Measurements from ENCODE around the gene PURB. TPM values are rescaled to one million over a fixed set of nuclear protein-coding genes. Genes with fewer than 3 reads are reported as not detected.
A peak's percentile ranks its signal among the peaks of the same experiment; 100 is the strongest.

The PURB gene
- total RNA-seq, 1 donor from 2014 or later: 11.4 TPM

DNA sequence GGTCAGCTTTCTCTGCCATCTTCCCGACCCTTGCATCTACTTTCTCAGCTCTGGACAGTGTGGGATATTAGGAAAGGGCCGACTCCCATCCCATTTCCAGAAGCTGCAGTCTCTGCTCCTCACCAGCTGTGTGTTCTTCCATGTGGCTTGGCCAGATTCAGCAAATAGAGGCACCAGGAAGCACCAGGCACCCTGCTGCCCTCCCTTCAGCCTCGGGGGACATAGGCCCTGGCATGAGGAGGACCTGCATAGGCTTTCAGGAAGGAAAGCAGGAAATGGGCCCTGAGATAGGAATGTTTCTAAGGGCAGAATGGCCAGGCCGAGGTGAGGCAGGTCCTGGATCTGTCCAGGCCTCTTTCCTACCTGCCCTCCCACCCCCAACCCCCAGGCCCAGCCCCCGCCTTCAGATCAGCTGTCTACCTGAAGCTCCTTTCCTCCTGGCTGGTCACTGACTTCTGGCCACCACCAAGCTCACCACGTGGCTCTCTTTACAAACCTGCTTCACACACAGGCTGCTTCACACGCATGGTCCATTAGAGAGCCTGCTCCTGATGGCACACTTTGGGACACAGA, 27.5 kb upstream of the PURB start:
- Mint-ChIP-seq H3K27ac (ENCODE audit: unreplicated experiment) (no peak overlapping the region), H3K9me3 (ENCODE audit: unreplicated experiment) (no peaks in the 10 kb centered on the region), H3K36me3 (ENCODE audit: unreplicated experiment) (no peaks in the 10 kb centered on the region), H3K4me1 (ENCODE audit: low read depth, unreplicated experiment) (peaks cover 4% of the 10 kb centered on the region), H3K4me3 (ENCODE audit: unreplicated experiment) (no peak overlapping the region), H3K27me3 (ENCODE audit: unreplicated experiment) (no peaks in the 10 kb centered on the region)
- no peak for DNase-seq
- TF ChIP-seq, protein P1, sequence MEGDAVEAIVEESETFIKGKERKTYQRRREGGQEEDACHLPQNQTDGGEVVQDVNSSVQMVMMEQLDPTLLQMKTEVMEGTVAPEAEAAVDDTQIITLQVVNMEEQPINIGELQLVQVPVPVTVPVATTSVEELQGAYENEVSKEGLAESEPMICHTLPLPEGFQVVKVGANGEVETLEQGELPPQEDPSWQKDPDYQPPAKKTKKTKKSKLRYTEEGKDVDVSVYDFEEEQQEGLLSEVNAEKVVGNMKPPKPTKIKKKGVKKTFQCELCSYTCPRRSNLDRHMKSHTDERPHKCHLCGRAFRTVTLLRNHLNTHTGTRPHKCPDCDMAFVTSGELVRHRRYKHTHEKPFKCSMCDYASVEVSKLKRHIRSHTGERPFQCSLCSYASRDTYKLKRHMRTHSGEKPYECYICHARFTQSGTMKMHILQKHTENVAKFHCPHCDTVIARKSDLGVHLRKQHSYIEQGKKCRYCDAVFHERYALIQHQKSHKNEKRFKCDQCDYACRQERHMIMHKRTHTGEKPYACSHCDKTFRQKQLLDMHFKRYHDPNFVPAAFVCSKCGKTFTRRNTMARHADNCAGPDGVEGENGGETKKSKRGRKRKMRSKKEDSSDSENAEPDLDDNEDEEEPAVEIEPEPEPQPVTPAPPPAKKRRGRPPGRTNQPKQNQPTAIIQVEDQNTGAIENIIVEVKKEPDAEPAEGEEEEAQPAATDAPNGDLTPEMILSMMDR (IDR thresholded peaks at IDR 0.05; ENCODE audit: partially characterized antibody, unreplicated experiment): no peak

GRCh38 chr7:44911911-44912310, 26.6 kb upstream of the PURB start:
- Mint-ChIP-seq H3K36me3 (ENCODE audit: unreplicated experiment) (no peaks in the 10 kb centered on the region), H3K27me3 (ENCODE audit: unreplicated experiment) (peaks cover 4% of the 10 kb centered on the region), H3K4me3 (ENCODE audit: unreplicated experiment) (no peak overlapping the region), H3K9me3 (ENCODE audit: unreplicated experiment) (no peaks in the 10 kb centered on the region), H3K4me1 (ENCODE audit: low read depth, unreplicated experiment) (peaks cover 4% of the 10 kb centered on the region), H3K27ac (ENCODE audit: unreplicated experiment) (no peak overlapping the region)
- DNase-seq: no peak
- TF ChIP-seq, protein P1 (IDR thresholded peaks at IDR 0.05; ENCODE audit: partially characterized antibody, unreplicated experiment): no peak

DNA sequence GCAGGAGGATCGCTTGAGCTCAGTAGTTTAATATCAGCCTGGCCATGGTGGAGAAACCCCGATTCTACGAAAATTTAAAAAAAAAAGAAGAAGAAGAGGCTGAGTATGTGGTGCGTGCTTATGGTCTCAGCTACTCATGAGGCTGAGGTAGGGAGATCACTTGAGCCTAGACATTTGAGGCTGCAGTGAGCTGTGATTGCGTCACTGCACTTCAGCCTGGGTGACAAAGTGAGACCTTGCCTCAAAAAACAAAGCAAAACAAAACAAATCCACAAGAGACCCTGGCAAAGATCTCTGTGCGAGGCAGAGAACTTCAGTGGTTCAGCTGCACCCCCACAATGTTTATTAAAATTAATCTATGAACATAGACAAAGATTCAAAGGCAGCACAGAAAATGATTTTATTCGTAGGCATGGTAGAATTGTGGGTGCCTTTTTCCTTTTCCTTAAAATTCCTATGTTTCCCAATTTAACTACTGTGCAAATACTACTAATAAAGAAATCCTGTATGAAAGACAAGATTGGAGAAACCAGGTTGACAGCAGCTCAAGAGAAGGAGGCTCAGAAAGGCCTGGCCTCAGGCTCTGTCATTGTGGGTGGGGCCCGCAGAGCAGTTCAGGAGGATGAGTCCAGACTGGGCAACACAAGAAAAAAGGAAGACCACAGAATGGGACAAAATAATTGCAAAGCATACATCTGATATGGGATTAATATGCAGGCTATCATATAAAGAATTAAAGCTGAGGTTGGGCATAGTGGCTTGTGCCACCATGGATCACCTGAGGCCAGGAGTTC, 24.5 kb upstream of the PURB start:
- Mint-ChIP-seq H3K27me3 (ENCODE audit: unreplicated experiment) (peaks cover 4% of the 10 kb centered on the region), H3K27ac (ENCODE audit: unreplicated experiment) (no peak overlapping the region), H3K4me3 (ENCODE audit: unreplicated experiment) (no peak overlapping the region), H3K9me3 (ENCODE audit: unreplicated experiment) (no peaks in the 10 kb centered on the region), H3K4me1 (ENCODE audit: low read depth, unreplicated experiment) (peaks cover 11% of the 10 kb centered on the region), H3K36me3 (ENCODE audit: unreplicated experiment) (no peaks in the 10 kb centered on the region)
- no peak for DNase-seq
- TF ChIP-seq, protein P1 (IDR thresholded peaks at IDR 0.05; ENCODE audit: partially characterized antibody, unreplicated experiment): no peak

DNA sequence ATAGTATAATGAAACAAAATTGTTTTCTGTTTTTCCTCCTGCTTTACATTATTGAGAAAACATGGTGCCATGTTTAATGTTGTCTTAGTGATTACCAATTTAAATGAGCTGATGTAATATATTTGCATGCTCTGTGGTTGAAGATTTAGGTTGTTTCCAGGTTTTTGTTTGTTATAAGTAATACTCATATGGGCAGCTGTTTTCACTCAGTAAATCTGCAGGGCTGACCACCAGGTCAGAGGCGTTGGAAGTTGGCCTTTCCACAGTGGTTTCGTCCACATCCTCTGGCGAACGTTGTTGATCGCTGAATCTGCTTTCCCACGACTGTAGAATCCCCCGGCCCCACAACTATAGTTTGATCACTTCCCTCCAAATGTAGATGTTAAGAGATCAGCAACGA, 21.6 kb upstream of the PURB start:
- Mint-ChIP-seq H3K4me3 (ENCODE audit: unreplicated experiment) (no peak overlapping the region), H3K27ac (ENCODE audit: unreplicated experiment) (no peak overlapping the region), H3K4me1 (ENCODE audit: low read depth, unreplicated experiment) (peaks cover 7% of the 10 kb centered on the region), H3K9me3 (ENCODE audit: unreplicated experiment) (no peaks in the 10 kb centered on the region), H3K27me3 (ENCODE audit: unreplicated experiment) (peaks cover 7% of the 10 kb centered on the region), H3K36me3 (ENCODE audit: unreplicated experiment) (no peaks in the 10 kb centered on the region)
- TF ChIP-seq, protein P1 (IDR thresholded peaks at IDR 0.05; ENCODE audit: partially characterized antibody, unreplicated experiment): no peak
- DNase-seq: no peak

DNA sequence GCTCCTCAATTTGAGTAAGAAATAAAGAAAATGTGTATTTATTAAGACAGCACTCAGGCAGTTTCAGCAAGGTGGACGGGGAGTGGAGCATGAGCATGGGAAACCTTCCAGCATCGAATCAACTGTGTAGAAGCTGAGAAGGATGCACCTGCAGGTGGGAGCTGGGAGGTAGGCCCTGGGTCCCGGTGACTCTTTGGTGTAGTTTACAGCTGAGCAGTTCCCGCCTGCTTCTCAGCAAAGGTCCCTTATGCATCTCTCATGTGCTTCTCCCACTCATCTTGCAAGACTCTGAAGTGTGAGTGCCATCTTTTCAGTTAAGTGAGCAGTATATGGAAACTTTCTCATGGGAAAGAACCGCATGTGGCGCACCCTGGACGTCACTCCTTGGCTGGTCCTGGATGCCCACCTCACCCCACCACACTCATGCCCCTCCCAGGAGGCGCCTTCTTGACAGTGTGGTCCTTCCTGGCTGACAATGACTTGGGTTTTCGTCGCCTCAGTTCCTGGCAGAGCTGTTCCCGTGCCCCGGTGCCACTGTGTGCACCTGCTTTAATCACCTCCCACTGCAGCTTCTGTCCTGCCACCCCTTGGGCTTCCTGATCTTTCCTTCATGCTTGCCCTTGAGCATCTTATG, 19.8 kb upstream of the PURB start:
- peaks cover 7% of the 10 kb centered on the region for H3K4me1 Mint-ChIP-seq (ENCODE audit: low read depth, unreplicated experiment)
- no peaks in the 10 kb centered on the region for H3K9me3 Mint-ChIP-seq (ENCODE audit: unreplicated experiment)

More for the DNA sequence above, 19.8 kb upstream of the PURB start:
- Mint-ChIP-seq H3K27ac (ENCODE audit: unreplicated experiment) (no peak overlapping the region), H3K27me3 (ENCODE audit: unreplicated experiment) (peaks cover 7% of the 10 kb centered on the region), H3K4me3 (ENCODE audit: unreplicated experiment) (peak overlapping the region; percentile 16), H3K36me3 (ENCODE audit: unreplicated experiment) (no peaks in the 10 kb centered on the region)
- DNase-seq: no peak
- TF ChIP-seq, protein P1 (IDR thresholded peaks at IDR 0.05; ENCODE audit: partially characterized antibody, unreplicated experiment): no peak

Measured in glutamatergic neuron (in vitro differentiated cells).